A549 (cell line): ENCODE measurements around the gene PLEKHH1. TPM values are rescaled to one million over a fixed set of nuclear protein-coding genes. Genes with fewer than 3 reads are reported as not detected.

ENCODE experiments used
- ATAC-seq, 2 experiments: fragments of 200-7000 bp in 1 of 2; fragments of >200 bp in 1 of 2; cut with Nextera tagmentation in 1 of 2; cut with Tn5 transposase in 1 of 2; 3 replicates each; pipeline versions ENCODE4 v1.8.0 to v1.9.1; 2018 to 2020; ENCODE audit warnings: mild to moderate bottlenecking in 1 of 2, moderate library complexity in 1 of 2
- CTCF ChIA-PET: fragments of 300-600 bp; sonication (Branson Sonifier 250); formaldehyde crosslinking; extraction: SDS; loops from one replicate; lab custom pipeline; 2021; ENCODE audit warnings: antibody characterized with exemption, inconsistent platforms; lab: Yijun Ruan, JAX
- POLR2A ChIA-PET: fragments of 350-600 bp; formaldehyde crosslinking; extraction: SDS; loops from one replicate; lab custom pipeline; 2021; ENCODE audit warnings: antibody characterized with exemption, inconsistent platforms; lab: Yijun Ruan, JAX
- DNase-seq, 2 experiments: peaks; one replicate each; pipeline versions ENCODE4 v3.0.0 to v3.0.0-alpha.2; 2011 to 2016; ENCODE audit warnings: low read depth in 1 of 2, low spot score in 1 of 2
- FAIRE-seq: peaks from 2 replicates; lab custom pipeline; 2011; peaks lifted over from hg19 to GRCh38; lab: Jason Lieb, UNC
- H3K27ac ChIP-seq, 2 experiments: fragments of >200 bp; sonication (Bioruptor Twin); formaldehyde crosslinking; 3 replicates each; pipeline ENCODE4 v1.5.1; 2016 to 2017
- H3K4me1 ChIP-seq: fragments of >200 bp; sonication (Bioruptor Twin); formaldehyde crosslinking; 3 replicates; pipeline ENCODE4 v1.6.1; 2016
- H3K4me2 ChIP-seq: fragments of >200 bp; sonication (Bioruptor Twin); formaldehyde crosslinking; 3 replicates; pipeline ENCODE4 v1.6.1; 2016
- H3K4me3 ChIP-seq: fragments of >200 bp; sonication (Bioruptor Twin); formaldehyde crosslinking; 3 replicates; pipeline ENCODE4 v1.5.1; 2016
- H3K9me3 ChIP-seq: fragments of >200 bp; sonication (Bioruptor Twin); formaldehyde crosslinking; 3 replicates; pipeline ENCODE4 v1.6.1; 2016
- CBX2 ChIP-seq: fragments of 200-600 bp; sonication (generic); IDR thresholded peaks from 2 replicates; pipeline ENCODE4 v1.6.1; 2016; ENCODE audit warnings: low read depth, mild to moderate bottlenecking, borderline replicate concordance
- CEBPB ChIP-seq, 2 experiments: fragments of >200 bp in 1 of 2; sonication (Bioruptor Twin) in 1 of 2; formaldehyde crosslinking in 1 of 2; IDR thresholded peaks; 2 replicates each; pipeline ENCODE4 v1.6.1; 2012 to 2016
- CHD4 ChIP-seq: fragments of 200-600 bp; sonication (generic); IDR thresholded peaks from 2 replicates; pipeline ENCODE4 v1.6.1; 2016; ENCODE audit warnings: antibody characterized with exemption, mild to moderate bottlenecking, borderline replicate concordance
- EHF ChIP-seq: fragments of 250-450 bp; sonication (Bioruptor Pico); IDR thresholded peaks from 2 replicates; pipeline ENCODE4 v1.5.0; 2020; ENCODE audit warnings: mild to moderate bottlenecking
- EP300 ChIP-seq, 2 experiments: fragments of >200 bp; sonication (Bioruptor Twin); formaldehyde crosslinking; IDR thresholded peaks; 2 replicates in 1 of 2; 3 replicates in 1 of 2; pipeline ENCODE4 v1.6.1; 2016 to 2017
- FOSL2 ChIP-seq, 2 experiments: fragments of 450-650 bp in 1 of 2; fragments of >200 bp in 1 of 2; sonication (Bioruptor Twin) in 1 of 2; formaldehyde crosslinking; IDR thresholded peaks; 2 replicates each; pipeline versions ENCODE4 v1.5.0 to v1.6.1; 2016 to 2020; ENCODE audit warnings: mild to moderate bottlenecking in 1 of 2, moderate library complexity in 1 of 2
- HMGXB4 ChIP-seq: fragments of 250-450 bp; sonication (Bioruptor Pico); IDR thresholded peaks from 2 replicates; pipeline ENCODE4 v1.5.0; 2021; ENCODE audit warnings: mild to moderate bottlenecking, moderate library complexity, borderline replicate concordance
- HOXB13 ChIP-seq: fragments of 250-450 bp; sonication (Bioruptor Pico); IDR thresholded peaks from 2 replicates; pipeline ENCODE4 v1.5.0; 2020; ENCODE audit warnings: low read depth, mild to moderate bottlenecking, moderate library complexity
- HOXB5 ChIP-seq: fragments of 250-450 bp; sonication (Bioruptor Pico); IDR thresholded peaks from 2 replicates; pipeline ENCODE4 v1.5.0; 2020; ENCODE audit warnings: mild to moderate bottlenecking, moderate library complexity
- MAFK ChIP-seq: fragments of 450-650 bp; IDR thresholded peaks from 2 replicates; pipeline ENCODE4 v1.6.1; 2014; ENCODE audit not compliant: partially characterized antibody
- NPAS2 ChIP-seq: fragments of 250-450 bp; sonication (Bioruptor Pico); IDR thresholded peaks from 2 replicates; pipeline ENCODE4 v1.8.0; 2022; ENCODE audit warnings: mild to moderate bottlenecking, moderate library complexity, borderline replicate concordance
- PHF8 ChIP-seq: fragments of 200-600 bp; sonication (generic); IDR thresholded peaks from 2 replicates; pipeline ENCODE4 v1.6.1; 2016; ENCODE audit warnings: low read depth, mild to moderate bottlenecking, antibody characterized with exemption, moderate library complexity, borderline replicate concordance
- POLR2AphosphoS2 ChIP-seq: conservative IDR thresholded peaks from 2 replicates; pipeline ENCODE4 v1.6.1; 2012; ENCODE audit warnings: low read length, improper control_type of control experiment, inconsistent platforms
- RAD21 ChIP-seq, 2 experiments: fragments of >200 bp in 1 of 2; sonication (Bioruptor Twin) in 1 of 2; formaldehyde crosslinking in 1 of 2; IDR thresholded peaks in 1 of 2; conservative IDR thresholded peaks in 1 of 2; 2 replicates in 1 of 2; 3 replicates in 1 of 2; pipeline ENCODE4 v1.6.1; 2012 to 2018; ENCODE audit warnings: inconsistent platforms in 1 of 2
- RARB ChIP-seq: fragments of 250-450 bp; sonication (Bioruptor Pico); IDR thresholded peaks from 2 replicates; pipeline ENCODE4 v1.8.0; 2021; ENCODE audit warnings: mild to moderate bottlenecking, moderate library complexity
- TP53 ChIP-seq: fragments of 250-450 bp; sonication (Bioruptor Pico); IDR thresholded peaks from 2 replicates; pipeline ENCODE4 v1.5.0; 2021; ENCODE audit warnings: mild to moderate bottlenecking, moderate library complexity
- ZFP36 ChIP-seq: fragments of 450-650 bp; IDR thresholded peaks from 2 replicates; pipeline ENCODE4 v1.6.1; 2014; ENCODE audit warnings: borderline replicate concordance; ENCODE audit not compliant: partially characterized antibody
- ZSCAN20 ChIP-seq: fragments of 250-450 bp; sonication (Bioruptor Pico); IDR thresholded peaks from 2 replicates; pipeline ENCODE4 v1.8.0; 2022; ENCODE audit warnings: mild to moderate bottlenecking, moderate library complexity
- WGBS: methylation state at CpG from one replicate; pipeline ENCODE4 v1.1.6; 2017; ENCODE audit errors: missing lambda C conversion rate; 5-methylcytosine and 5-hydroxymethylcytosine counted together
- polyA plus RNA-seq, 4 experiments: library from polyadenylated mRNA; depleted of rRNA in 3 of 4; stranded (reverse); fragments of >200 nt; fragmentation: RNase III in 1 of 4; extraction: RNeasy Plus Mini Kit Qiagen cat#74134 plus additional on column Dnase treatment in 1 of 4; gene quantifications; 2 replicates in 3 of 4; 3 replicates in 1 of 4; pipeline ENCODE4 v1.2.3, GENCODE V29; 2011 to 2017
- TF ChIP-seq, protein P1 (sequence below): fragments of 150-350 bp; IDR thresholded peaks from 2 replicates; pipeline ENCODE4 v1.6.1; 2014; ENCODE audit warnings: low read depth, mild to moderate bottlenecking, low read length

Gene PLEKHH1
- polyA plus RNA-seq, 2 of the 4 experiments (the other 2 are of a cell fraction): 3.5 to 5.1 TPM

DNA sequence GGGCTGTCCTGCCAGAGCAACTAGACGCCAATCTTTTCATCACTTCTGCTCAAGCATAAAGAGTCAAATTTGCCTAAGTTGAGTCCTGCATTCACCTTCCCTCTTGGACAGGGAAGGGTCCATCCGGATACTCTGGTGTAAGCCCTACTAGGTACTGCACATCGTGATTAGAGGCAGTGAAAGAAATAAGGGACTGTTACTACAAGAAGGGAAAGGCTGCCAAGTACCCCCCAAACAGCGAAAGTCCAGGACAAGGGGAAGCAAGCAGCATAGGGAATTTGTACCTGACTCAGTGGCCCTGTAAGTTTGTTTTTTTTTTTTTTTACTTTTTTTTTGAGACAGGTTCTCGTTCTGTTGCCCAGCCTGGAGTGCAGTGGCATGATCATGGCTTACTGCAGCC is 13.7 kb upstream of the PLEKHH1 start (continued):
- TF ChIP-seq HMGXB4 (no peak), FOSL2 (IDR thresholded peaks at IDR 0.05) (no peak), FOSL2 (CRISPR knock-in tag; IDR thresholded peaks at IDR 0.05) (no peak), ZSCAN20 (no peak)

GRCh38 chr14:67520482-67520881 is 12.6 kb upstream of the PLEKHH1 start:
- POLR2A ChIA-PET: no interaction called here
- H3K27ac ChIP-seq: no peak overlapping the region
- no peak for DNase-seq
- H3K4me1 ChIP-seq: no peaks in the 10 kb centered on the region
- WGBS: 32% methylated on average over 1 of the region's 1 CpG
- no peak for FAIRE-seq
- no peak for TF ChIP-seq RAD21 (conservative IDR thresholded peaks at IDR 0.05 in 1 of 2, IDR thresholded peaks at IDR 0.05 in 1 of 2)
- CTCF ChIA-PET: interaction anchor here (0.6 to 1.2 kb wide), 3 partner anchors 51 to 123 kb away, joined by 3 to 8 read pairs (median 3); no protein-coding TSS in a partner anchor
- H3K4me3 ChIP-seq: no peak overlapping the region
- ATAC-seq: no peak
- H3K4me2 ChIP-seq: no peak overlapping the region
- H3K9me3 ChIP-seq: no peaks in the 10 kb centered on the region

GRCh38 chr14:67522270-67522669 is 10.8 kb upstream of the PLEKHH1 start:
- CTCF ChIA-PET: interaction anchor here (0.9 to 1.4 kb wide), 3 partner anchors 31 to 96 kb away, joined by 3 to 4 read pairs (median 3); no protein-coding TSS in a partner anchor
- ATAC-seq: no peak
- no peak for FAIRE-seq

More at GRCh38 chr14:67522270-67522669, 10.8 kb upstream of the PLEKHH1 start:
- DNase-seq: no peak
- Histone ChIP-seq H3K27ac (no peak overlapping the region), H3K4me1 (no peaks in the 10 kb centered on the region), H3K9me3 (no peaks in the 10 kb centered on the region), H3K4me2 (no peak overlapping the region), H3K4me3 (no peak overlapping the region)
- POLR2A ChIA-PET: no interaction called here
- 39% methylated on average over 2 of the region's 2 CpGs for WGBS
- no peak for TF ChIP-seq ZSCAN20
- no peak for TF ChIP-seq TP53 (CRISPR knock-in tag)
- TF ChIP-seq POLR2AphosphoS2: no peak
- no peak for TF ChIP-seq HMGXB4
- TF ChIP-seq, protein P1, sequence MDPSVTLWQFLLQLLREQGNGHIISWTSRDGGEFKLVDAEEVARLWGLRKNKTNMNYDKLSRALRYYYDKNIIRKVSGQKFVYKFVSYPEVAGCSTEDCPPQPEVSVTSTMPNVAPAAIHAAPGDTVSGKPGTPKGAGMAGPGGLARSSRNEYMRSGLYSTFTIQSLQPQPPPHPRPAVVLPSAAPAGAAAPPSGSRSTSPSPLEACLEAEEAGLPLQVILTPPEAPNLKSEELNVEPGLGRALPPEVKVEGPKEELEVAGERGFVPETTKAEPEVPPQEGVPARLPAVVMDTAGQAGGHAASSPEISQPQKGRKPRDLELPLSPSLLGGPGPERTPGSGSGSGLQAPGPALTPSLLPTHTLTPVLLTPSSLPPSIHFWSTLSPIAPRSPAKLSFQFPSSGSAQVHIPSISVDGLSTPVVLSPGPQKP: no peak
- no peak for TF ChIP-seq NPAS2 (CRISPR knock-in tag)
- TF ChIP-seq RARB (CRISPR knock-in tag): no peak
- no peak for TF ChIP-seq MAFK
- TF ChIP-seq ZFP36: no peak
- TF ChIP-seq HOXB13 (CRISPR knock-in tag): no peak
- TF ChIP-seq HOXB5 (CRISPR knock-in tag): no peak
- no peak for TF ChIP-seq EP300 (IDR thresholded peaks at IDR 0.05)
- TF ChIP-seq CHD4: no peak
- no peak for TF ChIP-seq PHF8
- TF ChIP-seq CBX2: no peak
- no peak for TF ChIP-seq EHF (CRISPR knock-in tag)
- TF ChIP-seq CEBPB (IDR thresholded peaks at IDR 0.05): no peak
